WTC11 (cell line): ENCODE results near the gene SGCG. TPM values are rescaled to one million over a fixed set of nuclear protein-coding genes. Genes with fewer than 3 reads are reported as not detected.

Experiments used
- ATAC-seq: fragments of 200-7000 bp; cut with Tn5 transposase; 2 replicates; pipeline ENCODE4 v1.10.0; 2021; ENCODE audit warnings: mild to moderate bottlenecking, moderate library complexity
- CTCF ChIA-PET: fragments of 300-600 bp; sonication (Branson Sonifier 250); formaldehyde crosslinking; loops from one replicate; lab custom pipeline; 2021; ENCODE audit warnings: antibody characterized with exemption; lab: Charles Lee
- POLR2A ChIA-PET: fragments of 350-600 bp; sonication (Branson Sonifier 250); formaldehyde crosslinking; loops from one replicate; lab custom pipeline; 2021; ENCODE audit warnings: antibody characterized with exemption; lab: Charles Lee
- DNase-seq: peaks from one replicate; pipeline ENCODE4 v3.0.0; 2021; ENCODE audit warnings: low spot score
- H3K27ac Mint-ChIP-seq: 2 replicates; pipeline ENCODE4 v1.8.0; 2021; ENCODE audit warnings: mixed read lengths
- H3K27me3 Mint-ChIP-seq: 2 replicates; pipeline ENCODE4 v1.8.0; 2021; ENCODE audit warnings: low read depth, mild to moderate bottlenecking, moderate library complexity, mixed read lengths
- H3K36me3 Mint-ChIP-seq: 2 replicates; pipeline ENCODE4 v1.8.0; 2021; ENCODE audit warnings: mixed read lengths
- H3K4me1 Mint-ChIP-seq: 2 replicates; pipeline ENCODE4 v1.8.0; 2022; ENCODE audit warnings: mixed read lengths
- H3K4me3 Mint-ChIP-seq: 2 replicates; pipeline ENCODE4 v1.8.0; 2021; ENCODE audit warnings: mild to moderate bottlenecking, moderate library complexity, mixed read lengths
- H3K9me3 Mint-ChIP-seq: 2 replicates; pipeline ENCODE4 v1.8.0; 2021; ENCODE audit warnings: mixed read lengths
- AR ChIP-seq: fragments of 250-450 bp; sonication (Bioruptor Pico); IDR thresholded peaks from 2 replicates; pipeline ENCODE4 v1.9.0; 2021; ENCODE audit warnings: mild to moderate bottlenecking
- ATF3 ChIP-seq: sonication (generic); formaldehyde crosslinking; conservative IDR thresholded peaks from 2 replicates; pipeline ENCODE4 v1.8.1; 2022; ENCODE audit warnings: mild to moderate bottlenecking, missing genetic modification reagents
- CDX4 ChIP-seq: fragments of 250-450 bp; sonication (Bioruptor Pico); IDR thresholded peaks from 2 replicates; pipeline ENCODE4 v1.9.0; 2021; ENCODE audit warnings: moderate library complexity, mild to moderate bottlenecking, inconsistent platforms, borderline replicate concordance
- E2F5 ChIP-seq: sonication (generic); formaldehyde crosslinking; IDR thresholded peaks from 2 replicates; pipeline ENCODE4 v1.8.1; 2022; ENCODE audit warnings: mild to moderate bottlenecking, moderate library complexity, missing genetic modification reagents
- ELF4 ChIP-seq: sonication (generic); formaldehyde crosslinking; IDR thresholded peaks from 2 replicates; pipeline ENCODE4 v1.8.1; 2022; ENCODE audit warnings: low read depth, mild to moderate bottlenecking, moderate library complexity, missing genetic modification reagents
- ETV6 ChIP-seq: sonication (generic); formaldehyde crosslinking; IDR thresholded peaks from 2 replicates; pipeline ENCODE4 v1.8.1; 2022; ENCODE audit warnings: mild to moderate bottlenecking, missing genetic modification reagents
- FOXP1 ChIP-seq: sonication (generic); formaldehyde crosslinking; IDR thresholded peaks from 2 replicates; pipeline ENCODE4 v1.8.0; 2022; ENCODE audit warnings: missing genetic modification reagents, mild to moderate bottlenecking, moderate library complexity, borderline replicate concordance
- MLX ChIP-seq: sonication (generic); formaldehyde crosslinking; IDR thresholded peaks from 2 replicates; pipeline ENCODE4 v1.8.1; 2023; ENCODE audit warnings: mild to moderate bottlenecking, missing genetic modification reagents, moderate library complexity
- MXD4 ChIP-seq: fragments of 250-450 bp; sonication (Bioruptor Pico); IDR thresholded peaks from 2 replicates; pipeline ENCODE4 v1.8.0; 2021; ENCODE audit warnings: mild to moderate bottlenecking, moderate library complexity, borderline replicate concordance
- MYBL2 ChIP-seq: sonication (generic); formaldehyde crosslinking; IDR thresholded peaks from 2 replicates; pipeline ENCODE4 v1.8.1; 2023; ENCODE audit warnings: mild to moderate bottlenecking, moderate library complexity, missing genetic modification reagents
- NR2C2 ChIP-seq: sonication (generic); formaldehyde crosslinking; IDR thresholded peaks from 2 replicates; pipeline ENCODE4 v1.8.0; 2022; ENCODE audit warnings: mild to moderate bottlenecking, missing genetic modification reagents
- RELA ChIP-seq: sonication (generic); formaldehyde crosslinking; IDR thresholded peaks from 2 replicates; pipeline ENCODE4 v1.8.1; 2022; ENCODE audit warnings: missing genetic modification reagents, mild to moderate bottlenecking, borderline replicate concordance
- SMAD3 ChIP-seq: sonication (generic); formaldehyde crosslinking; IDR thresholded peaks from 2 replicates; pipeline ENCODE4 v1.8.0; 2022; ENCODE audit warnings: missing genetic modification reagents, mild to moderate bottlenecking, borderline replicate concordance
- SOX15 ChIP-seq: fragments of 250-450 bp; sonication (Bioruptor Pico); IDR thresholded peaks from 2 replicates; pipeline ENCODE4 v1.9.0; 2021; ENCODE audit warnings: mild to moderate bottlenecking
- SP1 ChIP-seq: sonication (generic); formaldehyde crosslinking; conservative IDR thresholded peaks from 2 replicates; pipeline ENCODE4 v1.8.1; 2022; ENCODE audit warnings: missing genetic modification reagents
- USF1 ChIP-seq: sonication (generic); formaldehyde crosslinking; IDR thresholded peaks from 2 replicates; pipeline ENCODE4 v1.8.0; 2022; ENCODE audit warnings: mild to moderate bottlenecking, missing genetic modification reagents
- ZNF263 ChIP-seq: sonication (generic); formaldehyde crosslinking; IDR thresholded peaks from 2 replicates; pipeline ENCODE4 v1.8.1; 2022; ENCODE audit warnings: low read depth, mild to moderate bottlenecking, moderate library complexity, missing genetic modification reagents
- ZNF512 ChIP-seq: sonication (generic); formaldehyde crosslinking; IDR thresholded peaks from 2 replicates; pipeline ENCODE4 v1.8.1; 2022; ENCODE audit warnings: missing genetic modification reagents, borderline replicate concordance
- ZNF671 ChIP-seq: fragments of 250-450 bp; sonication (Bioruptor Pico); IDR thresholded peaks from 2 replicates; pipeline ENCODE4 v1.8.0; 2021; ENCODE audit warnings: mild to moderate bottlenecking
- total RNA-seq: library from RNA; stranded (reverse); gene quantifications from 3 replicates; pipeline ENCODE4 v1.2.3, GENCODE V29; 2021

SGCG gene
- total RNA-seq, 1 experiment from 2014 or later, result not detected

- TF ChIP-seq E2F5 (no peak), SMAD3 (CRISPR knock-in tag) (no peak), CDX4 (CRISPR knock-in tag) (no peak), ETV6 (no peak), RELA (CRISPR knock-in tag) (no peak), FOXP1 (CRISPR knock-in tag) (no peak), ATF3 (CRISPR knock-in tag) (no peak), NR2C2 (CRISPR knock-in tag) (no peak), AR (no peak)
Measured at GRCh38 chr13:23347601-23348000, 166.8 kb downstream of the SGCG start (continued).

GRCh38 chr13:23348262-23349127, 167.7 kb downstream of the SGCG start:
- Mint-ChIP-seq H3K27me3 (no peaks in the 10 kb centered on the region), H3K36me3 (peaks cover 47% of the 10 kb centered on the region), H3K4me3 (no peak overlapping the region), H3K4me1 (no peaks in the 10 kb centered on the region), H3K9me3 (peaks cover 4% of the 10 kb centered on the region; the same call in 1 of the 2 replicates), H3K27ac (no peak overlapping the region)
- CTCF ChIA-PET, result no interaction called here
- TF ChIP-seq ZNF263 (no peak), MLX (CRISPR knock-in tag) (no peak), MXD4 (CRISPR knock-in tag) (no peak), USF1 (CRISPR knock-in tag) (no peak)
- POLR2A ChIA-PET, result no interaction called here
- ATAC-seq, result no peak
- DNase-seq, result no peak

- ChIA-PET CTCF (no interaction called here), POLR2A (no interaction called here)
- H3K27me3 Mint-ChIP-seq, result no peaks in the 10 kb centered on the region
- peaks cover 42% of the 10 kb centered on the region for H3K36me3 Mint-ChIP-seq
- no peak overlapping the region for H3K4me3 Mint-ChIP-seq
- no peak for DNase-seq
- TF ChIP-seq MXD4 (CRISPR knock-in tag) (no peak), ZNF512 (CRISPR knock-in tag) (no peak), ELF4 (CRISPR knock-in tag) (no peak), ZNF671 (no peak), MYBL2 (no peak), SP1 (CRISPR knock-in tag) (no peak), RELA (CRISPR knock-in tag) (no peak), SOX15 (CRISPR knock-in tag) (no peak)
- H3K4me1 Mint-ChIP-seq, result no peaks in the 10 kb centered on the region
- ATAC-seq, result no peak
- no peak overlapping the region for H3K27ac Mint-ChIP-seq
- peaks cover under 1% of the 10 kb centered on the region; the same call in 1 of the 2 replicates for H3K9me3 Mint-ChIP-seq
Measured at GRCh38 chr13:23349161-23349897, 168.6 kb downstream of the SGCG start.
